Transverse colon (tissue), 4 donors: ENCODE measurements around the gene ELK4.

ENCODE experiments used
- CTCF ChIP-seq, 5 experiments: fragments of 200-600 bp in 3 of 5; fragments of 450-650 bp in 2 of 5; sonication (generic) in 3 of 5; IDR thresholded peaks; 1 replicate in 2 of 5; 2 replicates in 3 of 5; pipeline ENCODE4 v1.5.1; 2016 to 2017; ENCODE audit warnings: antibody characterized with exemption in 5 of 5, inconsistent platforms in 3 of 5, mild to moderate bottlenecking in 2 of 5, moderate library complexity in 1 of 5
- EP300 ChIP-seq: sonication (generic); formaldehyde crosslinking; IDR thresholded peaks from one replicate; pipeline ENCODE4 v1.6.1; 2017; ENCODE audit warnings: antibody characterized with exemption, low read depth
- POLR2AphosphoS5 ChIP-seq, 3 donors: sonication (generic); formaldehyde crosslinking; IDR thresholded peaks; one replicate each; pipeline ENCODE4 v1.6.1; 2016; ENCODE audit warnings: antibody characterized with exemption in 3 of 3

DNA sequence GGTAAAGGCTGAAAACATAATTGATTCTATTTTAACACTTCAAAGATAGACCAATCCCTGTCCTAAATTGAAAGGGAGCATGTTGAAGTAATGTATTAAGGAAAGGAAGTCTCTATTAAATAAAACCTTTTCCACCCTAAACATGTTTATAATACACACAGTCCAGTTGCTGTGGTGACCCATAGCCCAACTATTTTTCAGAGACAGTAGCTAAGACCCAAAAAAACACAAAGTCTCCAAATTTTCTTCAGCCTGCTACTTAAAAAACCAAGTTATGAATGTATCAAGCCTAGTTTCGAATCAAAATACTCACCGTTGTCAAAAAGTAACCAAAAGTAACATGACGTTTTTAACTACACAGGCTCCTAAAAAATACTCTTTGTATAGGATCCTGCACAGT is 1.6 kb downstream of the ELK4 start:
- TF ChIP-seq POLR2AphosphoS5 (IDR thresholded peaks at IDR 0.05): no peak
- TF ChIP-seq CTCF (IDR thresholded peaks at IDR 0.05): no peak
- TF ChIP-seq EP300: no peak
